ENCODE data around the gene UPK3BL2. TPM values are rescaled to one million over a fixed set of nuclear protein-coding genes. Genes with fewer than 3 reads are reported as not detected.
"Not testable (repeated sequence)": the region's sequence is repeated elsewhere in the genome, so short reads cannot be mapped to it uniquely, and the experiment has no call there.

Gene UPK3BL2
- total and polyA plus RNA-seq, 5 donors, result 2.7 to 8.3 (median 6.2) TPM

DNA sequence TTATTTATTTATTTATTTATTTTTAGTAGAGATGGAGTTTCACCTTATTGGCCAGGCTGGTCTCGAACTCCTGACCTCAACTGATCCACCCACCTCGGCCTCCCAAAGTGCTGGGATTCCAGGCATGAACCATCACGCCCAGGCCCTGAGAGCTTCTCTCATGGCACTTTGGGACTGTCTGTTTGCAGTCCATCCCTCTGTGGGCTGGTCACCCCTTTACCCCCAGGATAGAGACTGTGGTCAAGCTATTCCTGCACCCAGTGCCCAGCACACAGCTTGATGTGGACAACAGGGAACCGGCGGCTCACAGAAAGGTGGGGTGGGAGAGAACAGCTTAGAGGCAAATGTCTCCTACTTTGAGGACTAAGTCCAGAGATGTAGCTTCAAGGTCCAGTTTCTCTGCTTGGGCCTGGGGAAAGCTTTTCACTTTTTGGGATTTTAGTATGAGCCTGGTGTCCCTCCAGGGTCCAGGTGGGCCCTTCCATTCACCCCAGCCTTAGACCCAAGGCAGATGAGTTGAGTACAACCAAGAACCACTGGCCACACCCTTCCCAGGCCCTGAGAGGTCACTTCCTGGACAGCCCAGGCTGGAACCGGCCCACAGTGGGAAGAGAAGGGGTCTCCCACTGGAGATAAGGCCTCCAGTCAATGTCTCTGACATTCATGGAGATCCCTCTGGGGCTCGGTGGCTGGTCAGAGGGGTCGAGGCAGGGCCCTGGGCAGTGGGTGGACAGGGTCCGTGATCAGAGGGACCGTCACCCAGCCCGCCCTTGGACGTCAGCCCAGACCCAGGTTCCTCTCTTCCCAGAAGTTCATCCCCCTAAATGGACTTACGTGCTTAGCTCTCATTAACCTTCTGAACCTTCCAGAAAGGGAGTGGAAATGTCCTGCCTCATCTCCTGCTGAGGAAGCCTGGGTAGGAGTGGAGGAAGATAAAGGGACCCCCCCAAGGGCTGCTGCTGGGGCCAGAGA, 15.4 kb downstream of the UPK3BL2 start:
- H3K4me3 ChIP-seq (ENCODE audit: low read length); intact Hi-C loops (cut with DNase I); H3K27ac ChIP-seq (ENCODE audit: low read length); H3K9me3 ChIP-seq (ENCODE audit: control insufficient read depth, low read length); H3K27me3 ChIP-seq (ENCODE audit: control insufficient read depth, insufficient read depth); H3K4me1 ChIP-seq (ENCODE audit: control insufficient read depth, insufficient read depth, low read length): not testable (repeated sequence)
- DNase-seq (peak in 1 of 3 donors; percentile 6), ATAC-seq (peak; percentile 10 to 35)
- 100% methylated on average over 4 of the region's 13 CpGs for WGBS

DNA sequence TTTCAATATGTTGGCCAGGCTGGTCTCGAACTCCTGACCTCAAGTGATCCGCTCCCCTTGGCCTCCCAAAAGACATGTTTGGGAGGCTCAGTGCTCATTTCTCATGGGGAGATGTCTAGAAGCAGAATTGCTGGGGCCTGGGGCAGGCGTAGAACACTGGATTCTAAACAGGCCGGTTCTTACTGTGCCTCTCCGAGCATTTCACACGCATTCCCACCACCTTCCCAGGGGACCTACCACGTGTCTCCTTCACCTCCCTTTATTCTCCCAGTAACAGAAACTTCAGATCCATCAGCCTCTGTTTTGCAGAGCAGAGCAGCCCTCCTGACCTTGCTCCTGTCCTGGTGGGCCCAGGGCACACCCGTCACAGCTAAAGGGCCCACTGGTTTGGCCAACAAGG, 16.3 kb downstream of the UPK3BL2 start:
- H3K27me3 ChIP-seq (ENCODE audit: control insufficient read depth, insufficient read depth); intact Hi-C loops (cut with DNase I); H3K9me3 ChIP-seq (ENCODE audit: control insufficient read depth, low read length); H3K27ac ChIP-seq (ENCODE audit: low read length); H3K4me3 ChIP-seq (ENCODE audit: low read length); H3K4me1 ChIP-seq (ENCODE audit: control insufficient read depth, insufficient read depth, low read length): not testable (repeated sequence)
- 80% methylated on average over 1 of the region's 8 CpGs for WGBS
- ATAC-seq, result peak; percentile 7 to 19
- DNase-seq, result peak in 2 of 3 donors; percentile 16

DNA sequence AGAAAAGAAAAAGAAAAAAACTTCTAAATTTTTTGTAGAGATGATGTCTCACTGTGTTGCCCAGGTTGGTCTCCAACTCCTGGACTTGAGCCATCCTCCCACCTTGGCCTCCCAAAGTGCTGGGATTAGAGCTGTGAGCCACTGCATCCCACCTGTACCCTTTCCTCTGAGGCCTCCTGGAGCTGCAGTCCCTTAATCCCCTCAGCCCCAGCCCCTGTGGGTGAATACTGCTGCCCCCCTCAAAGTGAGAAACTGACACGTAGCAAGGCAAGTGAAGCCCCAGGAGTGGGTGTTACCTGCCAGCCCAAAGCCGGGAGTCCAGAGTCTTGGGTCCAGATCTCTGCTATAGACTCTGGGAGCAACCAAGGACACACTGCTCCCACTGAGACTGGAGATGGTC, 18.7 kb downstream of the UPK3BL2 start:
- intact Hi-C loops (cut with DNase I); H3K9me3 ChIP-seq (ENCODE audit: control insufficient read depth, low read length); H3K27ac ChIP-seq (ENCODE audit: low read length); H3K27me3 ChIP-seq (ENCODE audit: control insufficient read depth, insufficient read depth); H3K4me3 ChIP-seq (ENCODE audit: low read length); H3K4me1 ChIP-seq (ENCODE audit: control insufficient read depth, insufficient read depth, low read length): not testable (repeated sequence)
- DNase-seq (peak in 2 of 3 donors; percentile 28 to 44), ATAC-seq (peak in 1 of 2 donors; percentile 7)
- 71% methylated on average over 1 of the region's 2 CpGs for WGBS

DNA sequence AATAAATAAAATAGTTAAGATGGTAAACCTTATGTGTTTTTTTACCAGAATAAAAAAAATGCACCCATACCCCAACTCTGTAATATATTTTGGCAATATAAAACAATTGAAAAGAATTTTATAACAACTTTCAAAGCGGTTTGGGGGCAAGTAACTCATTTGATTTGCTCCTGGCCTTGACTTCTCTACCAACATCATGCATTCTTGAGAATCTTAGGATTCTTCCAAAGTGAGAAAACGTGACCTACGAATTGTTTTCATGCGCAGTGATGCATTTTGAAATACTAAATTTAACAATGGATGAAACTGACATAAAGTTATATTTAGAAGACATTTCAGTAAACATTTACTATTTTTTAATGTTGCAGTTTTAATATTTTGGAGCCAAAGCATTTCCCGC, 22.7 kb downstream of the UPK3BL2 start:
- ATAC-seq; intact Hi-C loops (cut with DNase I); H3K4me3 ChIP-seq (ENCODE audit: low read length); H3K27me3 ChIP-seq (ENCODE audit: control insufficient read depth, insufficient read depth); DNase-seq; H3K9me3 ChIP-seq (ENCODE audit: control insufficient read depth, low read length); H3K27ac ChIP-seq (ENCODE audit: low read length); H3K4me1 ChIP-seq (ENCODE audit: control insufficient read depth, insufficient read depth, low read length): not testable (repeated sequence)
- no CpG with 5 or more reads among the region's 5 CpGs for WGBS

DNA sequence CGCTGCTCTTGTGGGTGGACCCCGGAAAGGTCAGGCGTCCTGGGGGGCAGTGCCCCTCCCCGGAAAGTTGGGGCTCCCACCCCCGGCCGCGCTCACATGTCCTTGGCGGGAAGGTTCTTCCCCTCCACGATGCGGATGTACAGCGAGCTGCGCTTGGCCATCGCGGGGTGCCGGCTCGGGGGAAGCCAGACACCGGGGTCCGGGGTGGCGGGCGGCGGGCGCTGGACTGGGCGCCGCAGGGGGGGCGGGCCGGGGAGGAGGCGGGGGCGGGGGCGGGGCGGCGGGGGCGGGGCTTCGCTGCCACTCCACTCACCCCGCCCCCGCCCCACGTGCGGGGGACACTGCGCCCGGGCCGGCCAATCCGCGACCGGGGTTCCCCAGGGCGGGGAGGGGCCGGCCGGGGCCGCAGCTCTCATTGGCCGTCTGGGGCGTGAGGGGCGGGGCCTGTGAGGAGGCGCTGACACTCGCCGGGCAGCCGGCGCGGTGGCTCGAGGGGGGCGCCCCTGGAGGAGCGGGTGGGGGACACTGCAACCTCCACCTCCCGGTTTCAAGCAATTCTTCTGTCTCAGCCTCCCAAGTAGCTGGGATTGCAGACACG, 25.8 kb downstream of the UPK3BL2 start, which contains the start of gene RASA4B:
TSS of gene RASA4B (minus strand) at position 228 of the 598 bp plus-strand sequence. CDS start at position 161, 67 bp downstream.
- WGBS, result 0% methylated on average over 23 of the region's 61 CpGs
- intact Hi-C loops (cut with DNase I); H3K27me3 ChIP-seq (ENCODE audit: control insufficient read depth, insufficient read depth); H3K4me1 ChIP-seq (ENCODE audit: control insufficient read depth, insufficient read depth, low read length); H3K9me3 ChIP-seq (ENCODE audit: control insufficient read depth, low read length); H3K27ac ChIP-seq (ENCODE audit: low read length): not testable (repeated sequence)
- peak within 1 kb of the TSS; percentile 44 for H3K4me3 ChIP-seq (ENCODE audit: low read length)
- DNase-seq, result peak in 2 of 3 donors; percentile 60 to 79
- ATAC-seq, result peak; percentile 96 to 97

DNA sequence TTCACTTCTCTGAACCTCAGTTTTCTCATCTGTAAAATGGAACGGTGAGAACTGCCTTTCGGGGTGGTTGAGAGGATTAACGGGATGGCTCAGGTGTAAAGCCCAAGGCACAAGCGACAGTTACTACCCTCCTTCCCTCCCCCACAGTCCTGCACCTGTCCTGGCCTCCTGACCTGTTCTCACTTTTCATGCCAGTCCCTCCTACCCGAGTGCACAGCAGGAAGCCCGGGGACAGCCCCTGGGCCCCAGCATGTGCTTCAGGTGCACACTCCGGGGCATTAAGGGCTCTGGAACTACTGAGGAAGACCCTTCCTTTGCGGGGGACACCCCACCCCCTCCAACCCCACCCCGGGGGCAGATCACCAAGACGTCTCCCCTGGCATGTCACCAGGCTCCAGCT, 26.5 kb downstream of the UPK3BL2 start:
- ATAC-seq; H3K27ac ChIP-seq (ENCODE audit: low read length); H3K9me3 ChIP-seq (ENCODE audit: control insufficient read depth, low read length); intact Hi-C loops (cut with DNase I); H3K4me1 ChIP-seq (ENCODE audit: control insufficient read depth, insufficient read depth, low read length); H3K27me3 ChIP-seq (ENCODE audit: control insufficient read depth, insufficient read depth); DNase-seq; H3K4me3 ChIP-seq (ENCODE audit: low read length): not testable (repeated sequence)
- WGBS, result no CpG with 5 or more reads among the region's 10 CpGs

DNA sequence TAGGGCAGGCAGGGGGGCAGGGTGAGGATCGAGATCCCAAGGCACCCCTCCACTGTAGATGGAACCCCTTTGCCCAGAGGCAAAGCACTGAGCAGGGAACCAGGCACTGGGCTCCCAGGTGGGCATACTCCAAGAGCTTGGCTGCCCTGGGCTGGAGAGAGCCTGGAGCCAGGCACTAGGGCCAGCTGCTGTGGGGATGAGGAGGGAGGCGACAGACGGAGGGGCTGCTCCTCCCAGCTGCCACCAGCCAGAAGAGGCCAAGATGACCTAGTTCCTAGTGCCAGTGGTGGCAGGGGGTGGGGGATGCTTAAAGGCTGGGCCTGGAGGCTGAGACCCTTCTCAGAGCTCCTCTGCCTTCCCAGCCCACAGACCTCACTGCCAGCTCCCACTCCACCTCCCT, 27.6 kb downstream of the UPK3BL2 start:
- H3K4me3 ChIP-seq (ENCODE audit: low read length); H3K27ac ChIP-seq (ENCODE audit: low read length); DNase-seq; H3K27me3 ChIP-seq (ENCODE audit: control insufficient read depth, insufficient read depth); H3K9me3 ChIP-seq (ENCODE audit: control insufficient read depth, low read length); H3K4me1 ChIP-seq (ENCODE audit: control insufficient read depth, insufficient read depth, low read length); intact Hi-C loops (cut with DNase I): not testable (repeated sequence)
- WGBS, result no CpG with 5 or more reads among the region's 3 CpGs
- peak in 1 of 2 donors; percentile 3 for ATAC-seq

DNA sequence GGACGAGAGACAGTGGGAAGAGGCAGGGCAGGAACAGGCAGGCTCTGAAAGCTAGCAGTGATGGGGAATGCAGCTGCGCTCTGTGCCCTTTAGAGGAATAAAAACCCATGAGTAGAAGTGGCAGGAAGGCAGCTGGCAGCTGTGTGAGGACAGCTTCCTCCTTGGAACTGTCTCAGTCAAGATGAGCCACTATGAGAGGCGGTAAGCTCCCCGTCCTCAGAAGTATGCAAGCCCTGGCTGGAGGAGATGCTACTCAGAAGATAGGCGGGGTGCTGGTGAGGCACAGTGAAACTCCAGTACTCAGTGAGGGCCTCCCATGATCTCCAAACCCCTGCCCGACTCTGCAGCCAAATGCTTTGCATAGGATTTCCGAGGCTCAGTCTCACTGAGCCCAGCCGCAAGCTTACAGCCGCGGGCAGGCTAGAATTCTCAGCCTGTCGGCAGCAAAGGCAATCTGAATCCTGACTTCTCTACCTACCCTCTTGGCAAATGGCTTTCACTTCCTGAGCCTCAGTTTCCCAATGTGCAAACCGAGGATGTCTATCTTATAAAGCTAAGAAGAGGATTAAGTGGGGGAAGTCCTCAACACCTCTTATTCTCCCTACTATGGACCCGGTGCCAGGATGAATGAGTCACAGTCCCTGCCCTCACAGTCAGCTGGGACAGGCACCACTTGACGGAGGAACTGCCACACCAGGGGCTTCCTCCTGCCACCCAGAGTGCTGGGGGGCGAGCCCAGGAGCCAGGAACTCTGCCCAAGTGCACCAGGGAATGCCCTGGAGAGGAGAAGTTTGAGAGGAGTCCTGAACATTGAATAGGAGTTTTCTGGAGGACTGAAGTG, 28.4 kb downstream of the UPK3BL2 start:
- WGBS, result 14% methylated on average over 2 of the region's 15 CpGs
- H3K27me3 ChIP-seq (ENCODE audit: control insufficient read depth, insufficient read depth); H3K4me1 ChIP-seq (ENCODE audit: control insufficient read depth, insufficient read depth, low read length); H3K4me3 ChIP-seq (ENCODE audit: low read length); H3K9me3 ChIP-seq (ENCODE audit: control insufficient read depth, low read length); H3K27ac ChIP-seq (ENCODE audit: low read length); intact Hi-C loops (cut with DNase I): not testable (repeated sequence)
- ATAC-seq (peak; percentile 5 to 17), DNase-seq (peak in 1 of 3 donors; percentile 14)

DNA sequence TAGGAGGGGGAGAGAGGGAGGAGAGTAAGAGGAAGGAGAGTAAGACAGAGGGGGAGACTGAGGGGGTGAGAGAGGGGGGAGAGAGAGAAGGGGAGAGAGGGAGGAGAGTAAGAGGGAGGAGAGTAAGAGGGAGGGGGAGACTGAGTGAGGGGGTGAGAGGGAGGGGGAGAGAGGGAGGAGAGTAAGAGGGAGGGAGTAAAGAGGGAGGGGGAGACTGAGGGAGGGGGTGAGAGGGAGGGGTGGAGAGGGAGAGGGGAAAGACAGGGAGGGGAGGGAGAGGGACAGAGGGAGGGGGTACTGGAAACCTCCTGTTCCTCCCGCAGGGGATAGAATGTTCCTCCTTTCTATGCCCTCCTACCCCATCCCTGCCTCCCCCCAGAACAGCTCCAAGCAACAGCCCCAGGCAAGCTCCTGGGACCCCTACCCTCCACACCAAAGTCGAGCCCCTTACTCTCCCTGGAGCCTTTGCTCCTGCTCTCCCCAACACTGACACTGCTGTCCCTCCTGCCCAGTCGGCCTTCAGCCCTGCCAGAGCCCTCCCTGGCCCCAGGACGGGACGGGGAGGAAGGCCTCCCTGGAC, 30.8 kb downstream of the UPK3BL2 start:
- H3K9me3 ChIP-seq (ENCODE audit: control insufficient read depth, low read length); H3K4me1 ChIP-seq (ENCODE audit: control insufficient read depth, insufficient read depth, low read length); intact Hi-C loops (cut with DNase I); H3K27me3 ChIP-seq (ENCODE audit: control insufficient read depth, insufficient read depth): not testable (repeated sequence)
- DNase-seq, result peak in 2 of 3 donors; percentile 75 to 76
- H3K4me3 ChIP-seq (ENCODE audit: low read length), result peak overlapping the region; percentile 30
- ATAC-seq, result peak; percentile 2 to 10
- WGBS, result 8% methylated on average over 5 of the region's 5 CpGs
- peak overlapping the region; percentile 57 for H3K27ac ChIP-seq (ENCODE audit: low read length)

DNA sequence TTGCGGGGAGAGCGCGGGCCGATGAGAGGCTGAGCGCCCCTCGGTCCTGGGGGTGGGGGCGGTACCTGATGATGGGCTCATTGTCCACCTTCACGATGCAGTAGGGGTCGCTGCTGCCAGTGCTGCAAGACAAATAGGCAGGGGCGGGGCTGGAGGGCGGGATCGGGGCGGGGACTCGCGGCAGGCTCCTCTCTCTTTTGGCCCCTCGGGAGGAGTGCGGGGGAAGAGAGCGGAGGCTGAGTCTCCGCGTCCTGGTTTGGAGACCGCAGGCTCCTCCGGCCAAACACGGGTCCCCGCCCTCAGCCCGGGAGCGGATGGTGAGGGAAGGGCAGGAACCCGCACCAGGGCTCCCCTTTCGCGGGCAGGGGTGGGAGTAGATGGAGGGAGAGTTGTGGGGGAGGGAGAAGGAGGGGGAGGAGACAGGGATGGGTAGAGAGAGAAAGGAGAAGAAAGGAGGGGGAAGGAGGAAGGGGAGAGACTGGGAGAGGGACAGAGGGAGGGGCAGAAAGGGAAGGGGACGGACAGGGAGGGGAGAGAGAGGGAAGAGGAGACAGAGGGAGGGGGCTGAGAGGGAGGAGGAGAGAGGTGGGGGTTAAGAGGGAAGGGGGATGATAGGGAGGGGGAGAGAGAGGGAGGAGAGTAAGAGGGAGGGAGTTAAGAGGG, 31.5 kb downstream of the UPK3BL2 start:
- intact Hi-C loops (cut with DNase I); H3K9me3 ChIP-seq (ENCODE audit: control insufficient read depth, low read length); H3K27me3 ChIP-seq (ENCODE audit: control insufficient read depth, insufficient read depth); DNase-seq; H3K4me3 ChIP-seq (ENCODE audit: low read length); H3K4me1 ChIP-seq (ENCODE audit: control insufficient read depth, insufficient read depth, low read length); H3K27ac ChIP-seq (ENCODE audit: low read length): not testable (repeated sequence)
- ATAC-seq, result peak; percentile 73 to 75
- WGBS, result no CpG with 5 or more reads among the region's 30 CpGs
